ENCODE results near the gene C14orf119. TPM values are rescaled to one million over a fixed set of nuclear protein-coding genes. Genes with fewer than 3 reads are reported as not detected.

C14orf119 gene
- total RNA-seq, 1 experiment from 2014 or later, result 46.8 TPM

DNA sequence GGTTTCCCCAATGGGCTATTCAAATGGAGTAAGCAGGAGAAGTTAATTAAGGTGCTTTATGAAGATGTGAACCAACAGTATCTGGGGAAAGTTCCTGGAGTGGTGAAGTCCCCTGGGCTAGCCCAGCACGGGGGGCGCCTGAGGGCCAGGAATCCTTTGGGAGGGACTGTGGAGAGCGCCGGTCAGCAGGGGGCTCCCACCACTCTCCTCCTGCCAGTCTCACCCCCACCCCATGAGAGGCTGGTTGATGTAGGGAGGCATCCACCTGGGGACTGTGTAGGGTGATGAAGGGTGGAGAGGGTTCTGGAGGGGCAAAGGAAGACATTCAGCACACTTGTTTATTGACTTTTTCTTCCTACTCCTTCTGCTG is 19.3 kb downstream of the C14orf119 start:
- Histone ChIP-seq H3K9me2 (ENCODE audit: insufficient read depth) (no peaks in the 10 kb centered on the region), H3K27me3 (ENCODE audit: insufficient read depth, low read length) (peaks cover 20% of the 10 kb centered on the region; the same call in 1 of the 2 replicates), H3K4me2 (ENCODE audit: low read length) (peak overlapping the region; percentile 73), H3K36me3 (ENCODE audit: control insufficient read depth in 1 of 2, insufficient read depth in 2 of 2, low read length in 2 of 2) (no peaks in the 10 kb centered on the region), H4K20me1 (ENCODE audit: insufficient read depth) (no peaks in the 10 kb centered on the region), H2AFZ (ENCODE audit: low read depth, low read length, poor library complexity, severe bottlenecking) (peak overlapping the region; percentile 49), H3K79me2 (ENCODE audit: insufficient read depth, low read length) (no peaks in the 10 kb centered on the region), H3K4me3 (replicated peaks in 1 of 2; ENCODE audit: low read depth in 1 of 2, low read length in 2 of 2) (peak overlapping the region in 1 of 2 experiments; percentile 37; a peak in 1 of 4 replicates), H3K27ac (ENCODE audit: low read depth, low read length) (no peak overlapping the region), H3K9me3 (ENCODE audit: control insufficient read depth in 1 of 2, insufficient read depth in 1 of 2, low read depth in 1 of 2, low read length in 2 of 2) (no peaks in the 10 kb centered on the region), H3K9ac (ENCODE audit: low read length) (no peak overlapping the region), H3K4me1 (ENCODE audit: control insufficient read depth in 1 of 2, insufficient read depth in 2 of 2, low read length in 2 of 2) (peaks cover 12 to 23% of the 10 kb centered on the region in 2 experiments)
- intact Hi-C loops (cut with micrococcal nuclease), result no loop called here
- DNase-seq (ENCODE audit: low read depth, low spot score) (no peak), ATAC-seq (peak; percentile 65)
- ChIA-PET POLR2A (interaction anchor here (1.4 kb wide), 1 partner anchor 19 kb away, joined by 7 read pairs; the partner anchor contains the start of genes ACIN1 and C14orf119), RAD21 (ENCODE audit: low non-redundant PET in 1 of 2, low total read pairs in 2 of 2, uncharacterized antibody in 2 of 2, unreplicated experiment in 2 of 2) (no interaction called here), CTCF (interaction anchor here (1.4 kb wide), 1 partner anchor 128 kb away, joined by 6 read pairs; no protein-coding TSS in a partner anchor)
- TF ChIP-seq YY1 (IDR thresholded peaks at IDR 0.05; ENCODE audit: extremely low read depth, insufficient replicate concordance, low read depth, low read length) (no peak), POLR2A (IDR thresholded peaks at IDR 0.05; ENCODE audit: borderline replicate concordance, extremely low read depth, insufficient read depth, insufficient read length) (no peak), SIN3A (IDR thresholded peaks at IDR 0.05; ENCODE audit: low read depth) (no peak), CBX3 (IDR thresholded peaks at IDR 0.05; ENCODE audit: low read depth) (no peak), EGR1 (IDR thresholded peaks at IDR 0.05; ENCODE audit: low read depth) (no peak), CEBPB (IDR thresholded peaks at IDR 0.05; ENCODE audit: low read depth) (no peak), FOSL1 (IDR thresholded peaks at IDR 0.05; ENCODE audit: low read depth) (no peak), ZNF274 (IDR thresholded peaks at IDR 0.05; ENCODE audit: low read depth, low read length) (no peak), ZFX (IDR thresholded peaks at IDR 0.05) (no peak)
- TF ChIP-seq, protein P1, sequence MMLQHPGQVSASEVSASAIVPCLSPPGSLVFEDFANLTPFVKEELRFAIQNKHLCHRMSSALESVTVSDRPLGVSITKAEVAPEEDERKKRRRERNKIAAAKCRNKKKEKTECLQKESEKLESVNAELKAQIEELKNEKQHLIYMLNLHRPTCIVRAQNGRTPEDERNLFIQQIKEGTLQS (IDR thresholded peaks at IDR 0.05), result no peak
- TF ChIP-seq, protein P2, sequence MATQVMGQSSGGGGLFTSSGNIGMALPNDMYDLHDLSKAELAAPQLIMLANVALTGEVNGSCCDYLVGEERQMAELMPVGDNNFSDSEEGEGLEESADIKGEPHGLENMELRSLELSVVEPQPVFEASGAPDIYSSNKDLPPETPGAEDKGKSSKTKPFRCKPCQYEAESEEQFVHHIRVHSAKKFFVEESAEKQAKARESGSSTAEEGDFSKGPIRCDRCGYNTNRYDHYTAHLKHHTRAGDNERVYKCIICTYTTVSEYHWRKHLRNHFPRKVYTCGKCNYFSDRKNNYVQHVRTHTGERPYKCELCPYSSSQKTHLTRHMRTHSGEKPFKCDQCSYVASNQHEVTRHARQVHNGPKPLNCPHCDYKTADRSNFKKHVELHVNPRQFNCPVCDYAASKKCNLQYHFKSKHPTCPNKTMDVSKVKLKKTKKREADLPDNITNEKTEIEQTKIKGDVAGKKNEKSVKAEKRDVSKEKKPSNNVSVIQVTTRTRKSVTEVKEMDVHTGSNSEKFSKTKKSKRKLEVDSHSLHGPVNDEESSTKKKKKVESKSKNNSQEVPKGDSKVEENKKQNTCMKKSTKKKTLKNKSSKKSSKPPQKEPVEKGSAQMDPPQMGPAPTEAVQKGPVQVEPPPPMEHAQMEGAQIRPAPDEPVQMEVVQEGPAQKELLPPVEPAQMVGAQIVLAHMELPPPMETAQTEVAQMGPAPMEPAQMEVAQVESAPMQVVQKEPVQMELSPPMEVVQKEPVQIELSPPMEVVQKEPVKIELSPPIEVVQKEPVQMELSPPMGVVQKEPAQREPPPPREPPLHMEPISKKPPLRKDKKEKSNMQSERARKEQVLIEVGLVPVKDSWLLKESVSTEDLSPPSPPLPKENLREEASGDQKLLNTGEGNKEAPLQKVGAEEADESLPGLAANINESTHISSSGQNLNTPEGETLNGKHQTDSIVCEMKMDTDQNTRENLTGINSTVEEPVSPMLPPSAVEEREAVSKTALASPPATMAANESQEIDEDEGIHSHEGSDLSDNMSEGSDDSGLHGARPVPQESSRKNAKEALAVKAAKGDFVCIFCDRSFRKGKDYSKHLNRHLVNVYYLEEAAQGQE (IDR thresholded peaks at IDR 0.05; ENCODE audit: low read depth), result no peak
- TF ChIP-seq, protein P3, sequence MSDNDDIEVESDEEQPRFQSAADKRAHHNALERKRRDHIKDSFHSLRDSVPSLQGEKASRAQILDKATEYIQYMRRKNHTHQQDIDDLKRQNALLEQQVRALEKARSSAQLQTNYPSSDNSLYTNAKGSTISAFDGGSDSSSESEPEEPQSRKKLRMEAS (IDR thresholded peaks at IDR 0.05), result no peak
- TF ChIP-seq, protein P4, sequence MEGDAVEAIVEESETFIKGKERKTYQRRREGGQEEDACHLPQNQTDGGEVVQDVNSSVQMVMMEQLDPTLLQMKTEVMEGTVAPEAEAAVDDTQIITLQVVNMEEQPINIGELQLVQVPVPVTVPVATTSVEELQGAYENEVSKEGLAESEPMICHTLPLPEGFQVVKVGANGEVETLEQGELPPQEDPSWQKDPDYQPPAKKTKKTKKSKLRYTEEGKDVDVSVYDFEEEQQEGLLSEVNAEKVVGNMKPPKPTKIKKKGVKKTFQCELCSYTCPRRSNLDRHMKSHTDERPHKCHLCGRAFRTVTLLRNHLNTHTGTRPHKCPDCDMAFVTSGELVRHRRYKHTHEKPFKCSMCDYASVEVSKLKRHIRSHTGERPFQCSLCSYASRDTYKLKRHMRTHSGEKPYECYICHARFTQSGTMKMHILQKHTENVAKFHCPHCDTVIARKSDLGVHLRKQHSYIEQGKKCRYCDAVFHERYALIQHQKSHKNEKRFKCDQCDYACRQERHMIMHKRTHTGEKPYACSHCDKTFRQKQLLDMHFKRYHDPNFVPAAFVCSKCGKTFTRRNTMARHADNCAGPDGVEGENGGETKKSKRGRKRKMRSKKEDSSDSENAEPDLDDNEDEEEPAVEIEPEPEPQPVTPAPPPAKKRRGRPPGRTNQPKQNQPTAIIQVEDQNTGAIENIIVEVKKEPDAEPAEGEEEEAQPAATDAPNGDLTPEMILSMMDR (IDR thresholded peaks at IDR 0.05 in 2 of 3, conservative IDR thresholded peaks at IDR 0.05 in 1 of 3; ENCODE audit: borderline replicate concordance in 1 of 3, insufficient read depth in 1 of 3, low read depth in 2 of 3, low read length in 2 of 3), result no peak
- no TSS peak for BruUV-seq (replicated peaks)

All from HCT116 (cell line).